AG04449 (cell line): Measurements from ENCODE around the gene FUBP3.

Experiments
- CTCF ChIA-PET: fragments of 350-600 bp; formaldehyde crosslinking; extraction: SDS; loops from one replicate; lab custom pipeline; 2021; ENCODE audit warnings: antibody characterized with exemption; lab: Yijun Ruan, JAX
- POLR2A ChIA-PET: fragments of 400-600, 350-600 bp; formaldehyde crosslinking; extraction: SDS; loops from one replicate; lab custom pipeline; 2020; ENCODE audit warnings: antibody characterized with exemption, inconsistent platforms; lab: Yijun Ruan, JAX
- DNase-seq: peaks from one replicate; pipeline ENCODE4 v3.0.0-alpha.2; 2010; ENCODE audit warnings: low read depth, low spot score
- H3K4me3 ChIP-seq: 2 replicates; pipeline ENCODE4 v1.5.1; 2011; ENCODE audit warnings: low read depth, mild to moderate bottlenecking, control low read depth, low read length
- TF ChIP-seq, protein P1 (sequence below): IDR thresholded peaks from one replicate; pipeline ENCODE4 v1.5.1; 2011; ENCODE audit warnings: mild to moderate bottlenecking, moderate library complexity, low read length, control low read depth, inconsistent platforms; ENCODE audit not compliant: insufficient read depth; ENCODE audit errors: missing control alignments

The FUBP3 gene

DNA sequence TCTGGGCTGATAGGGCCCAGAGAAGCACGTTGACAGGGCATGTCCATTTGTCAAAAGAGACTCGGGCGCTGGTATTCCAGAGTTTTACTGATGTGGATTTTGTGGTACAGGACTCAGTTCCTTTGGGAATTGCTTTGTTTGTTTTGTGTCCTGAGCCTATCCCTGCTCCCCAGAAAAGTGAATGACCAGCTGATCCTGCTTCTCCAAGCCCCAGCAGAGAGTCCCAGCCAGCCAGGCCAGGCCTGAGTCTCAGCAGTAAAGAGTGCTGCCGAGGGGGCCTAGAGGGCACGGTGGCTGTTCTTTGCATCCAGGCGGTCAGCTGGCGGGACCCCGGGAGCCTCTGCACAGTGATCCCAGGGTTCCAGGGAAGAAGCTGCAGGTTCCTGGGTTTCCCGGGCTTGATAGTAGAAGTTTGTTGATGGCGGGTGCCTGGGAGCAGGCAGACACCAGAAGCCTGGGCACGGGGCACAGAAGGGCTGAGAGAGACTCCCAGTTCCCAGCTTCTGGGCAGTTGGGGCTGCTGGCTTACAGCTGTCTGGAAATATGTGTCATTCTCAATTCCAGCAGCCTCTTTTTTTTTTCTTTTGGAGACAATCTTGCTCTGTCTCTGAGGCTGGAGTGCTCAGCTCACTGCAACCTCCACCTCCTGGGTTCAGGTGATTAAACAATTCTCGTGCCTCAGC lies 93.7 kb downstream of the FUBP3 start:
- DNase-seq, result no peak
- ChIA-PET CTCF (interaction anchor here (1.7 to 3.1 kb wide), 2 partner anchors 9 to 11 kb away, joined by 6 to 14 read pairs; no protein-coding TSS in a partner anchor), POLR2A (no interaction called here)
- TF ChIP-seq, protein P1, sequence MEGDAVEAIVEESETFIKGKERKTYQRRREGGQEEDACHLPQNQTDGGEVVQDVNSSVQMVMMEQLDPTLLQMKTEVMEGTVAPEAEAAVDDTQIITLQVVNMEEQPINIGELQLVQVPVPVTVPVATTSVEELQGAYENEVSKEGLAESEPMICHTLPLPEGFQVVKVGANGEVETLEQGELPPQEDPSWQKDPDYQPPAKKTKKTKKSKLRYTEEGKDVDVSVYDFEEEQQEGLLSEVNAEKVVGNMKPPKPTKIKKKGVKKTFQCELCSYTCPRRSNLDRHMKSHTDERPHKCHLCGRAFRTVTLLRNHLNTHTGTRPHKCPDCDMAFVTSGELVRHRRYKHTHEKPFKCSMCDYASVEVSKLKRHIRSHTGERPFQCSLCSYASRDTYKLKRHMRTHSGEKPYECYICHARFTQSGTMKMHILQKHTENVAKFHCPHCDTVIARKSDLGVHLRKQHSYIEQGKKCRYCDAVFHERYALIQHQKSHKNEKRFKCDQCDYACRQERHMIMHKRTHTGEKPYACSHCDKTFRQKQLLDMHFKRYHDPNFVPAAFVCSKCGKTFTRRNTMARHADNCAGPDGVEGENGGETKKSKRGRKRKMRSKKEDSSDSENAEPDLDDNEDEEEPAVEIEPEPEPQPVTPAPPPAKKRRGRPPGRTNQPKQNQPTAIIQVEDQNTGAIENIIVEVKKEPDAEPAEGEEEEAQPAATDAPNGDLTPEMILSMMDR, result no peak
- H3K4me3 ChIP-seq, result no peak overlapping the region

DNA sequence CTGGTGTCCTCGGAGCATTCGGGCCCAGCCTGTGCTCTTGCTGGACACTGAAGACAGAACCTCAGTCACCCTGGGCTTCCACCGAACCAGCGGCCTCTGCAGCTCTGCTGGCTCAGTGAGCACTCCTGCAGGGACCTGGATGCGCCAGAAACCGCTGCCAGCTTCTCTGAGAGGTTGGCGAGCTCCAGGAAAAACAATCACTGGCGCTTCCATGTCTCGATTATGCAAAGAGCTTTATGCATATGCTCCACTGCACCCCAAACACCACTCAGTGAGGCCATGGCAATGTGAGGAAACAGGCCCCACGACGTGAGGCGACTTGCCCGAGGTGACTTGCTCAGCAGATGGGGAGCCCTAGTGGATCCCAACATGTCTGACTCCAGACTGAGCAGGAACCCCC lies 96.0 kb downstream of the FUBP3 start:
- H3K4me3 ChIP-seq, result no peak overlapping the region
- TF ChIP-seq, protein P1, result no peak
- POLR2A ChIA-PET, result no interaction called here
- DNase-seq, result no peak
- CTCF ChIA-PET, result interaction anchor here (0.7 kb wide), 1 partner anchor 10 kb away, joined by 3 read pairs; no protein-coding TSS in a partner anchor

DNA sequence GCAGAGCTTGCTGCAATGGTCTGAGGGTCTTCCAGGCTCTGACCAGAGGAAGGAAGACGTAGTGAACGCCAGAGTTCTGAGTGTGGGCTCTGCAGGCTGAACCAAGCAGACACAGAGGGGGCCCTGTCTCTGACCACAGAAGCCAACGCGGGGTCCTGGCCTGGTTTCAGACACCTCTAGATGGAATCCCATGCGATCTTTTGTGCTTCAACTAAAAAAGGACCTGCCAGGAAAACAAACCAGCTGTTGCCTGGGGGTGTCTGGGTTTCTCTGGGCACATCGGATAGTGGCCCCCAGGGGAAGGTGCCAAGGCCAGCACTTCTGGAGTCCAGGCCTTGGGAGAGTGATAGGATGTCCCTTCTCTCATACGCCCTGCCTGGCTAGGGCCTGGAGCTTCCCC lies 97.9 kb downstream of the FUBP3 start:
- DNase-seq, result no peak
- CTCF ChIA-PET, result interaction anchor here (11.6 kb wide), 1 partner anchor 210 kb away, joined by 414 read pairs; no protein-coding TSS in a partner anchor
- POLR2A ChIA-PET, result no interaction called here

DNA sequence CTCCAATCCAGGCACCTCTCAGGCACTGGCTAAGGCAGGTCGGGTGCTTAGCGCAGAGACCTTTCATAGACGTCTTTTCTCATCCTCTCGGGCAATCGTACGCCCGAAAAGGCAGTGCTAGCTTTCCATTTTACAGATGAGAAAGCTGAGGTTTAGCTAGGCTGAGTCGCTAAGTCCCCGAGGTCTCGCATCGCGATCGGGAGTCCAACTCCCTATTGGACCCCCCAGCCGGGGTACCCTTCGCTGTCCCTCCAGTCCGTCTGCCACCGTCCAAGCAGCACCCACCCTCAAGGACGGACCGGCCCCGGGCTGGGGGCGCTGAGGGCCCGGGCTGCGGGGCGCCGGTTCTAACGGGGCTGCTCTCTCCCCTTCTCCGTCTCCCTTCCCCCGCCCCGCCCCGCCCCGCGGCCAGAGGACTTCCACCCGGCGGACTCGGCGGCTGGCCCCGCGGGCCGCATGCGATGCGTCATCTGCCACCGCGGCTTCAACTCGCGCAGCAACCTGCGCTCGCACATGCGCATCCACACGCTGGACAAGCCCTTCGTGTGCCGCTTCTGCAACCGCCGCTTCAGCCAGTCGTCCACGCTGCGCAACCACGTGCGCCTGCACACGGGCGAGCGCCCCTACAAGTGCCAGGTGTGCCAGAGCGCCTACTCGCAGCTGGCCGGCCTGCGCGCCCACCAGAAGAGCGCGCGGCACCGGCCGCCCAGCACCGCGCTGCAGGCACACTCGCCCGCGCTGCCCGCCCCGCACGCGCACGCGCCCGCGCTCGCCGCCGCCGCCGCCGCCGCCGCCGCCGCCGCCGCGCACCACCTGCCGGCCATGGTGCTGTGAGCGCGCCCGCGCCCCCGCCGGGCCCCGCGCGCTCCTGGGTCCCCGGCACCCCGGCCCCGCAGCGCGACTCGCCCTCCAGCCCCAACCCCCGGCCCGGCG lies 101.7 kb downstream of the FUBP3 start:
- TF ChIP-seq, protein P1, result no peak
- ChIA-PET CTCF (interaction anchor here (0.9 to 11.6 kb wide), 4 partner anchors 9 to 214 kb away, joined by 3 to 414 read pairs (median 10); no protein-coding TSS in a partner anchor), POLR2A (no interaction called here)
- no peak for DNase-seq
- H3K4me3 ChIP-seq, result peak overlapping the region; percentile 61

More for the DNA sequence above, 97.9 kb downstream of the FUBP3 start:
- no peak overlapping the region for H3K4me3 ChIP-seq
- TF ChIP-seq, protein P1, result no peak

DNA sequence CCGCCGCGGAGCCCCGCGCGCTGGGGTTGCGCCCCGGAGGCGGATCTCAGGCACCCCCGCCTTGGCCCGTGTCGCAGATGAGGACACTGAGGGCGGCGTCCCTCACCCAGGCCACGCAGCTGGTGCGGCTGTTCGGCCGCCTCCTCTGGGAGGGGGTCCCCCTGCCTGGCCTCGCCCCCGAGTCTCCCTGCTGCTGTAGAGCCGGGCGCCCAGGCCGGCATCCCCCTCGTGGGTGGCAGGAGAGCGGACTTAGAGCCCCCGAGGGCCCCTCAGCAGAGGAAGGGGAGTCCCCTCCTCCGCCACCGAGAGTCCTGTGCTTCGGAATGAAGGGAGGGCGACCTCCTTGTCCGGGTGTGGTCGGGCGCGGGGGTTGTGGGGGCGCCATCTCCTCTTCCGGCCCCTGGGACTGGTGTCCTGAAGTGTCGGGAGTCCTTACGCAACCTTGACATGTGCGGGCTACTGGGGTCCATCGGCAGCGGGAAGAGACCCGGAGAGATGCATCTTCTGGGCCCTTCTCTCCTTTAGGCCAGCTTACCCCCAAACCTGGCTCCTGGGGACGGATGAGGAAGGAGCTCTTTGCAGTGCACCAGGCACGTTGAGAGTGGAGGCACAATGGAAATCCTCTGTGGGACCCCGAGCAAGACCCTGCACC lies 102.5 kb downstream of the FUBP3 start:
- no peak for DNase-seq
- CTCF ChIA-PET, result interaction anchor here (0.8 to 11.6 kb wide), 33 partner anchors 9 to 557 kb away, joined by 3 to 414 read pairs (median 5); partner anchors contain the start of genes EXOSC2 and PRDM12
- POLR2A ChIA-PET, result interaction anchor here (0.9 to 1.0 kb wide), 2 partner anchors 102 to 222 kb away, joined by 3 to 4 read pairs; partner anchors contain the start of gene FUBP3
- TF ChIP-seq, protein P1, result no peak
- H3K4me3 ChIP-seq, result peak overlapping the region; percentile 49
